Aortic smooth muscle cell (primary cell): Measurements from ENCODE around the gene KRT82. TPM values are rescaled to one million over a fixed set of nuclear protein-coding genes. Genes with fewer than 3 reads are reported as not detected.

ENCODE experiments used
- total RNA-seq: library from RNA; depleted of rRNA; stranded (reverse); fragments of >200 nt; gene quantifications from 2 replicates; pipeline ENCODE4 v1.2.3, GENCODE V29; 2014

The KRT82 gene
- not detected in 2 replicates for total RNA-seq

GRCh38 chr12:52405922-52406385 lies at the start of gene KRT82:
TSS of gene KRT82 (minus strand) at chr12:52406335. CDS start at chr12:52406277, 58 bp downstream.

GRCh38 chr12:52452101-52452500 lies 46.0 kb upstream of the KRT82 start, which contains the start of gene KRT6B:
TSS of gene KRT6B (minus strand) at chr12:52452146. CDS start at chr12:52452078, 68 bp downstream.

GRCh38 chr12:52434081-52434733 lies 28.1 kb upstream of the KRT82 start, which contains the start of gene KRT75:
TSS of gene KRT75 (minus strand) at chr12:52434371. CDS start at chr12:52434304, 67 bp downstream.

GRCh38 chr12:52385226-52385702 lies 20.9 kb downstream of the KRT82 start, which contains the start of gene KRT84:
TSS of gene KRT84 (minus strand) at chr12:52385652. CDS start at chr12:52385585, 67 bp downstream.

GRCh38 chr12:52366738-52367485 lies 39.2 kb downstream of the KRT82 start, which contains the start of gene KRT85:
TSS of gene KRT85 (minus strand) at chr12:52367481. CDS start at chr12:52367405, 76 bp downstream.

Other genes starting within 250 kb of the KRT82 start
- 0.13 and 0.62 TPM in 2 replicates for gene KRT80, start 214.3 kb downstream of the KRT82 start, total RNA-seq
- gene KRT7, start 173.1 kb downstream of the KRT82 start, total RNA-seq, result 0.66 and 2.2 TPM in 2 replicates
- under 0.01 and 0.81 TPM in 2 replicates for gene KRT86, start 131.7 kb downstream of the KRT82 start, total RNA-seq
- gene KRT81, start 114.8 kb downstream of the KRT82 start, total RNA-seq, result not detected in 2 replicates
- not detected in 2 replicates for gene KRT83, start 84.9 kb downstream of the KRT82 start, total RNA-seq
- not detected in 2 replicates for gene KRT85, start 38.9 kb downstream of the KRT82 start, total RNA-seq
- not detected in 2 replicates for gene KRT84, start 20.7 kb downstream of the KRT82 start, total RNA-seq
- gene KRT75, start 28.0 kb upstream of the KRT82 start, total RNA-seq, result not detected in 2 replicates
- not detected in 2 replicates for gene KRT6B, start 45.8 kb upstream of the KRT82 start, total RNA-seq
- not detected in 2 replicates for gene KRT6C, start 67.5 kb upstream of the KRT82 start, total RNA-seq
- gene KRT6A, start 86.9 kb upstream of the KRT82 start, total RNA-seq, result 0.19 and 0.66 TPM in 2 replicates
- gene KRT5, start 114.1 kb upstream of the KRT82 start, total RNA-seq, result 0.44 and 0.53 TPM in 2 replicates
- gene KRT71, start 146.8 kb upstream of the KRT82 start, total RNA-seq, result not detected in 2 replicates
- gene KRT74, start 167.5 kb upstream of the KRT82 start, total RNA-seq, result not detected in 2 replicates
- not detected in 2 replicates for gene KRT72, start 195.1 kb upstream of the KRT82 start, total RNA-seq
- not detected in 2 replicates for gene KRT73, start 212.2 kb upstream of the KRT82 start, total RNA-seq
- not detected in 2 replicates for gene KRT2, start 245.9 kb upstream of the KRT82 start, total RNA-seq